HUES48 (cell line): Measurements from ENCODE around the gene RPA1.
A peak's percentile ranks its signal among the peaks of the same experiment; 100 is the strongest.

Experiments used
- H3K27ac ChIP-seq: one replicate; pipeline ENCODE4 v1.7.0; 2013; ENCODE audit warnings: low read depth, low read length, inconsistent platforms
- H3K27me3 ChIP-seq: 2 replicates; pipeline ENCODE4 v1.6.1; 2013; ENCODE audit warnings: mild to moderate bottlenecking, low read length; ENCODE audit not compliant: control insufficient read depth, insufficient read depth
- H3K36me3 ChIP-seq: 2 replicates; pipeline ENCODE4 v1.6.1; 2013; ENCODE audit warnings: low read length; ENCODE audit not compliant: control insufficient read depth, insufficient read depth
- H3K4me1 ChIP-seq: 2 replicates; pipeline ENCODE4 v1.6.1; 2013; ENCODE audit warnings: mild to moderate bottlenecking, low read length; ENCODE audit not compliant: control insufficient read depth, insufficient read depth
- H3K4me3 ChIP-seq: 2 replicates; pipeline ENCODE4 v1.5.1; 2013; ENCODE audit warnings: mild to moderate bottlenecking, low read depth, low read length
- H3K9ac ChIP-seq: 2 replicates; pipeline ENCODE4 v1.6.1; 2013; ENCODE audit warnings: mild to moderate bottlenecking, low read depth, low read length, moderate library complexity
- H3K9me3 ChIP-seq: 2 replicates; pipeline ENCODE4 v1.6.1; 2013; ENCODE audit warnings: low read length; ENCODE audit not compliant: control insufficient read depth, insufficient read depth

RPA1 gene

DNA sequence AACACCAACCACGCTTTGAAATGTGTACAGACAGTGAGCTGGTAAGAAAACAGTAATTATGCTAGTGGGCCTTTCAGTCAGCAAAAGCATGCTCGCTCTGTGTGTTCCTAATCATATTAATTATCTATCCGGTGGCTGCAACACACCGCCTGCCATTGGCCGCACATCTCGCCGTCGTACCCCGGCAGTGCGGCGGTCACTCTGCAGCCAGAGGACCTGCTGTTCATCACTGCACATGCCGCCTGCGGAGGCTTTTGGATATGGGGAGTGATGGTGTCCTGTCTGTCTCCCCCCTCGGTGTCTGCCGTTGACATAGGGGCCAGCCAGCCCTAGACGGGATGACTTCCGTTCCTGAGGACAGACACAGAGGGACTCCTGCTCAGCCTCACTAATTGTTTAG is 68.5 kb downstream of the RPA1 start:
- Histone ChIP-seq H3K9me3 (no peaks in the 10 kb centered on the region), H3K36me3 (peaks cover 53% of the 10 kb centered on the region), H3K9ac (no peak overlapping the region), H3K27ac (no peak overlapping the region), H3K27me3 (peaks cover 5% of the 10 kb centered on the region), H3K4me1 (no peaks in the 10 kb centered on the region), H3K4me3 (no peak overlapping the region)

DNA sequence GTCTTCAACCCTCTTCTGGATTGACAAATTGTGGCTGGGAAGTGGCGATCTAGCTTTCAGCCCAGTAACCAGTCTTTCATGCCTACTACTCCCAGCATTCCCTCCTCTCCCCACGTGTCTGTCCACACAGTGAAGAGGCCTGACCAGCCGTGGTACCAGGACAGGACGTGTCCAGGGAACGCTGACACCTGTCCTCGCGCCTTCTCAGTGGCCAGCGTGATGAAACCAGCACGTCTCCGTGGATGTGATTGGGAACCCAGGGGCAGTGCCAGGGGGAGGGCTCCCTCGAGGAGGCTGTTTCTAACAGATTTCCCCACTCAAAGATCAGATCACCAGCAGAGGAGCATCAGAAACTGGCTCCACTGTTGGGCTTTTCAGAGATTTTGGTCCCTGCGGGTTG is 69.1 kb downstream of the RPA1 start:
- Histone ChIP-seq H3K9ac (no peak overlapping the region), H3K4me1 (no peaks in the 10 kb centered on the region), H3K27ac (no peak overlapping the region), H3K9me3 (no peaks in the 10 kb centered on the region), H3K36me3 (peaks cover 48% of the 10 kb centered on the region), H3K27me3 (peaks cover 8% of the 10 kb centered on the region), H3K4me3 (no peak overlapping the region)

GRCh38 chr17:1899403-1900000 is 69.7 kb downstream of the RPA1 start:
- Histone ChIP-seq H3K27ac (no peak overlapping the region), H3K4me3 (no peak overlapping the region), H3K36me3 (peaks cover 42% of the 10 kb centered on the region), H3K4me1 (no peaks in the 10 kb centered on the region), H3K9me3 (no peaks in the 10 kb centered on the region), H3K27me3 (peaks cover 14% of the 10 kb centered on the region), H3K9ac (no peak overlapping the region)

- no peak overlapping the region for H3K27ac ChIP-seq
- no peaks in the 10 kb centered on the region for H3K36me3 ChIP-seq
- peaks cover 4% of the 10 kb centered on the region; the same call in 1 of the 2 replicates for H3K4me1 ChIP-seq
- H3K9me3 ChIP-seq: no peaks in the 10 kb centered on the region
- peaks cover 64% of the 10 kb centered on the region for H3K27me3 ChIP-seq
- H3K9ac ChIP-seq: no peak overlapping the region
- no peak overlapping the region for H3K4me3 ChIP-seq
These were observed 74.7 kb downstream of the RPA1 start for GRCh38 chr17:1904273-1905182.

GRCh38 chr17:1905190-1905913 is 75.5 kb downstream of the RPA1 start:
- Histone ChIP-seq H3K4me3 (no peak overlapping the region), H3K9ac (no peak overlapping the region), H3K27ac (no peak overlapping the region), H3K36me3 (no peaks in the 10 kb centered on the region), H3K4me1 (peaks cover 4% of the 10 kb centered on the region; the same call in 1 of the 2 replicates), H3K27me3 (peaks cover 72% of the 10 kb centered on the region), H3K9me3 (no peaks in the 10 kb centered on the region)

GRCh38 chr17:1906662-1907101 is 76.9 kb downstream of the RPA1 start:
- no peak overlapping the region for H3K4me3 ChIP-seq
- peaks cover 4% of the 10 kb centered on the region; the same call in 1 of the 2 replicates for H3K4me1 ChIP-seq
- H3K36me3 ChIP-seq: no peaks in the 10 kb centered on the region
- no peaks in the 10 kb centered on the region for H3K9me3 ChIP-seq
- H3K27ac ChIP-seq: no peak overlapping the region
- H3K9ac ChIP-seq: no peak overlapping the region
- H3K27me3 ChIP-seq: peaks cover 85% of the 10 kb centered on the region

DNA sequence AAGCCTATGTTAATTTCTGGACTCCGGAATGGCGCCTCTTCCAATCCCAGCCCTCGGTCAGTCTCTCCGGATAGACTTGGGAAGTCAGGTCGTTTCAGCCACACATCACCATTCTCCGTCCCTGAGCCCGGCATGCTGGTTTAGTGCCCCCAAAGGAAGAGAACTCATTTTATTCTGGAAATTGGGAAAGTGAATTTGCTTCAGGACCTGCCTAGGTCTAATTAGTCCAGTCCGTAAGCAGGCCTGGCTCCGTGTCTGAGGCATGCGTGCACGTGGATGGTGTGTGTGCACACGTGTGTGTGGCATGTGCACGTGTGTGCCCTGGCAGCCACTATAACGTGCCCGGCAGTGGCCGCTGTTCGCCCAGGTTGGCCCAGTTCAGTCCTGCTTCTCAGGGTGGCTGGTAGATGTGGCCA is 77.4 kb downstream of the RPA1 start:
- H3K4me1 ChIP-seq: peaks cover 4% of the 10 kb centered on the region; the same call in 1 of the 2 replicates
- no peak overlapping the region for H3K27ac ChIP-seq
- peaks cover 88% of the 10 kb centered on the region for H3K27me3 ChIP-seq
- no peaks in the 10 kb centered on the region for H3K36me3 ChIP-seq
- no peak overlapping the region for H3K9ac ChIP-seq
- no peaks in the 10 kb centered on the region for H3K9me3 ChIP-seq
- H3K4me3 ChIP-seq: no peak overlapping the region

DNA sequence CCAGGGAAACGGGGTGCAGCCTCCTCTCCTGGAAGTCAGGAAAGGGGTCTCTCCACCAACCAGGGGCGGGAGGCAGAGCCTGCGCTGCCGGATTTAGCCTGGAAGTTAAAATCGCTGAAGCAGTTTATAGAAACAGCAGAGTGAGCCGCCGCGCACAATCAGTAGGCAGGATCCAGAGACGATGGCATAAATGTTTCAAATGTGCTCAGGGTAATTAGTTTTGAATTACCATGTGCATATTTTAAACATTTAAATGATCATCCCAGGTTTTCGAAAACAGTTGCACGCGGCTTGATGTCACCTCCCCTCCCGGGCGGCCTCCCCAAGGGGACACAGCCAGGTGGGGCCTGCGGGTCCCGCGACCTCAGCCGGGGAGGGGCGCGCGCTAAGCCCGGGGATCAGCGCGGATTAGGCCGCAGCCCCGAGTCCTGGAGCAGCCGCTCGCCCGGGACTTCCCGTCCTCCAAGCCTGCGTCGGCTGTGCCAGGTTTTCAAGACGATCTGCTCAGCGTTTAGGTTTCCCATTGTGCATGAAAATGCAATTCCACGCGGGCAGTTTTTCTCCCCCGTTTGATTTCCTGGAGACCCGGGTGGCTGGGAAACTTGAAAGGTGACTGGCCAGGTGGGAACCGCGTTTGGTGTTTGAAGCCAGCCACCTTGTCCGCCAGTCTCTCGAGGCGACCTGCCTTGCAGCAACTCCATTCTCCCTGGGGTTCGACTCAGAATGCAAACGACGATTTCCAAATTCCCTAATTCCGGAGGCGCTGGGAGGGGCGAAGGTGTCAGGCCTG is 78.3 kb downstream of the RPA1 start:
- Histone ChIP-seq H3K27me3 (peaks cover 94% of the 10 kb centered on the region), H3K9me3 (no peaks in the 10 kb centered on the region), H3K4me1 (peaks cover 4% of the 10 kb centered on the region; the same call in 1 of the 2 replicates), H3K27ac (no peak overlapping the region), H3K9ac (no peak overlapping the region), H3K4me3 (peak overlapping the region; percentile 48; the same call in 1 of the 2 replicates), H3K36me3 (no peaks in the 10 kb centered on the region)

DNA sequence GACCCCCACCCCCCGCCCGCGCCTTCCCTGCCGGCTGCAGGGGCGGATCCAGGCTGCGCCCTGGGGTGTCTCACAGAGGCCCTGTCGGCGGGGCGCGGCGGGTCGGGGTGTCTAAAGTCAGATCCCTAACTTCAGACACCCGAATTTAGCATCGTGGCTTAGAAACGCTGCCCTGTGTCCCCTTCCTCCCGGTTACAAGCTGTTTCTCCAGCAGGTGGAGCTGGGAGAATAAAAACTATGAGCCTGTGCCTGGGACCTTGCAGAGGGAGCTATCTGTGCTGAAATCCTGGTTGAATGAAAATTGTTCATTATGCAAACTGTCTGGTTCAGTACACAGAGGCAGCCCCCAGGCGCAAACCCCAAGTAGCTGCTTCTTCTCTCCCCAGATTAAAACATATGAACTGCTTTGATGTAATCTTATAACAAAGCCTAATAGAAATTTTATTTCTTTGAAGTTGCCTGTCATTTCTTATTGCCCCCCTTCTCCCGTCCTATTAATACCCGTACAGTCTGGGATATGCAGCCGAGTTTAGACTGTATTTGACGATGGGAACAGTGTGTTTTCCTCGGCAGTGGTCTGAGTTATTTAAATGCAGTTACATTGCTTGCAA is 79.0 kb downstream of the RPA1 start:
- Histone ChIP-seq H3K36me3 (no peaks in the 10 kb centered on the region), H3K27ac (no peak overlapping the region), H3K9ac (no peak overlapping the region), H3K27me3 (peaks cover 96% of the 10 kb centered on the region), H3K4me3 (peak overlapping the region; percentile 48; the same call in 1 of the 2 replicates), H3K4me1 (peaks cover 4% of the 10 kb centered on the region; the same call in 1 of the 2 replicates), H3K9me3 (no peaks in the 10 kb centered on the region)

- Histone ChIP-seq H3K36me3 (no peaks in the 10 kb centered on the region), H3K27me3 (peaks cover 86% of the 10 kb centered on the region), H3K27ac (no peak overlapping the region), H3K9ac (no peak overlapping the region), H3K4me1 (peaks cover 4% of the 10 kb centered on the region; the same call in 1 of the 2 replicates), H3K9me3 (no peaks in the 10 kb centered on the region), H3K4me3 (no peak overlapping the region)
These were observed 80.2 kb downstream of the RPA1 start for GRCh38 chr17:1909985-1910384.
